GM19351 (cell line): ENCODE measurements around the gene TMCC3.

Source experiments
- ATAC-seq: cut with Tn5 transposase; IDR thresholded peaks from one replicate; pipeline ENCODE4 v1.9.1; 2021; ENCODE audit warnings: mild to moderate bottlenecking, moderate library complexity; ENCODE audit not compliant: unreplicated experiment

The TMCC3 gene

GRCh38 chr12:94674051-94674451, 23.7 kb upstream of the TMCC3 start:
- ATAC-seq = no peak

GRCh38 chr12:94673496-94673895, 23.1 kb upstream of the TMCC3 start:
- ATAC-seq = no peak

GRCh38 chr12:94671917-94672316, 21.6 kb upstream of the TMCC3 start:
- ATAC-seq = no peak

GRCh38 chr12:94670898-94671297, 20.5 kb upstream of the TMCC3 start:
- no peak for ATAC-seq

- no peak for ATAC-seq
These were observed 19.7 kb upstream of the TMCC3 start for GRCh38 chr12:94670075-94670474.

- ATAC-seq = no peak
These were observed 16.7 kb upstream of the TMCC3 start for GRCh38 chr12:94667031-94667540.

GRCh38 chr12:94666158-94666557, 15.8 kb upstream of the TMCC3 start:
- ATAC-seq = no peak

- ATAC-seq = no peak
These were observed 13.3 kb upstream of the TMCC3 start for GRCh38 chr12:94663702-94664101.

GRCh38 chr12:94663071-94663470, 12.7 kb upstream of the TMCC3 start:
- ATAC-seq = no peak

GRCh38 chr12:94660436-94660835, 10.1 kb upstream of the TMCC3 start:
- ATAC-seq = no peak

GRCh38 chr12:94659346-94659930, 9.1 kb upstream of the TMCC3 start:
- ATAC-seq = no peak

- ATAC-seq = no peak
These were observed 8.6 kb upstream of the TMCC3 start for GRCh38 chr12:94658931-94659330.

- ATAC-seq = no peak
These were observed 6.2 kb upstream of the TMCC3 start for GRCh38 chr12:94656556-94656955.

- ATAC-seq = peak; percentile 46
These were observed 811 bp downstream of the TMCC3 start for GRCh38 chr12:94649349-94650142.

GRCh38 chr12:94648578-94648977, 1.8 kb downstream of the TMCC3 start:
- ATAC-seq = no peak

GRCh38 chr12:94644141-94644979, 6.0 kb downstream of the TMCC3 start:
- no peak for ATAC-seq

GRCh38 chr12:94643606-94644005, 6.8 kb downstream of the TMCC3 start:
- no peak for ATAC-seq

GRCh38 chr12:94641283-94641682, 9.1 kb downstream of the TMCC3 start:
- no peak for ATAC-seq

- ATAC-seq = peak; percentile 76
These were observed 10.0 kb downstream of the TMCC3 start for GRCh38 chr12:94640134-94640928.

GRCh38 chr12:94638521-94638920, 11.8 kb downstream of the TMCC3 start:
- ATAC-seq = no peak
